Sciatic nerve (tissue), 1 donor: Measurements from ENCODE around the gene ZNF266. TPM values are rescaled to one million over a fixed set of nuclear protein-coding genes. Genes with fewer than 3 reads are reported as not detected.

Experiments
- total RNA-seq: library from RNA; stranded (reverse); fragmentation: NEBNext Ultra II Directional; extraction: Animal tissue kit (Norgen Biotek cat#: 25700); gene quantifications from one replicate; pipeline ENCODE4 v1.2.1, GENCODE V29; 2021
- donor health status: DM: no; HTN: no; CAD: no.

Gene ZNF266
- total RNA-seq, 1 donor from 2014 or later = 28.0 TPM

Other genes with a start within 250 kb of the ZNF266 start
- not detected for gene OR7D4, start 216.0 kb downstream of the ZNF266 start, total RNA-seq
- not detected for gene OR7E24, start 184.6 kb downstream of the ZNF266 start, total RNA-seq
- 10.7 TPM for gene ZNF699, start 125.7 kb downstream of the ZNF266 start, total RNA-seq
- gene ZNF559, start 111.4 kb downstream of the ZNF266 start, total RNA-seq = 45.6 TPM
- gene ZNF177, start 72.6 kb downstream of the ZNF266 start, total RNA-seq = 6.2 TPM
- not detected for gene ZNF560, start 63.0 kb upstream of the ZNF266 start, total RNA-seq
- 21.6 TPM for gene ZNF426, start 103.1 kb upstream of the ZNF266 start, total RNA-seq
- 31.8 TPM for gene ZNF121, start 148.9 kb upstream of the ZNF266 start, total RNA-seq
- 33.8 TPM for gene ZNF561, start 185.7 kb upstream of the ZNF266 start, total RNA-seq
- gene ZNF562, start 239.5 kb upstream of the ZNF266 start, total RNA-seq = 37.4 TPM